ENCODE measurements around the gene SDHB.

The SDHB gene

GRCh38 chr1:16998589-16998988 is 55.2 kb downstream of the SDHB start:
- Histone ChIP-seq H4K20me1 (ENCODE audit: low read depth, low read length) (no peaks in the 10 kb centered on the region), H3K27me3 (ENCODE audit: low read length) (no peaks in the 10 kb centered on the region), H3F3A (ENCODE audit: insufficient read depth) (no peaks in the 10 kb centered on the region), H2AFZ (ENCODE audit: low read depth, low read length, severe bottlenecking) (no peak overlapping the region), H3K9me3 (ENCODE audit: insufficient read depth, low read length) (no peaks in the 10 kb centered on the region), H3K4me2 (ENCODE audit: low read depth, low read length, poor library complexity, severe bottlenecking) (no peak overlapping the region), H3K9me2 (replicated peaks; ENCODE audit: insufficient read depth, low read length) (no peaks in the 10 kb centered on the region), H3K9ac (ENCODE audit: low read length) (no peak overlapping the region), H3K4me3 (ENCODE audit: insufficient read depth, low read length, poor library complexity, severe bottlenecking) (no peak overlapping the region), H3K79me2 (ENCODE audit: insufficient read depth, low read length) (no peaks in the 10 kb centered on the region), H3K36me3 (ENCODE audit: low read length) (no peaks in the 10 kb centered on the region), H3K27ac (ENCODE audit: low read depth, low read length) (no peak overlapping the region)
- TF ChIP-seq EZH2phosphoT487 (conservative IDR thresholded peaks at IDR 0.05; ENCODE audit: low read length) = no peak
- TF ChIP-seq, protein P1, sequence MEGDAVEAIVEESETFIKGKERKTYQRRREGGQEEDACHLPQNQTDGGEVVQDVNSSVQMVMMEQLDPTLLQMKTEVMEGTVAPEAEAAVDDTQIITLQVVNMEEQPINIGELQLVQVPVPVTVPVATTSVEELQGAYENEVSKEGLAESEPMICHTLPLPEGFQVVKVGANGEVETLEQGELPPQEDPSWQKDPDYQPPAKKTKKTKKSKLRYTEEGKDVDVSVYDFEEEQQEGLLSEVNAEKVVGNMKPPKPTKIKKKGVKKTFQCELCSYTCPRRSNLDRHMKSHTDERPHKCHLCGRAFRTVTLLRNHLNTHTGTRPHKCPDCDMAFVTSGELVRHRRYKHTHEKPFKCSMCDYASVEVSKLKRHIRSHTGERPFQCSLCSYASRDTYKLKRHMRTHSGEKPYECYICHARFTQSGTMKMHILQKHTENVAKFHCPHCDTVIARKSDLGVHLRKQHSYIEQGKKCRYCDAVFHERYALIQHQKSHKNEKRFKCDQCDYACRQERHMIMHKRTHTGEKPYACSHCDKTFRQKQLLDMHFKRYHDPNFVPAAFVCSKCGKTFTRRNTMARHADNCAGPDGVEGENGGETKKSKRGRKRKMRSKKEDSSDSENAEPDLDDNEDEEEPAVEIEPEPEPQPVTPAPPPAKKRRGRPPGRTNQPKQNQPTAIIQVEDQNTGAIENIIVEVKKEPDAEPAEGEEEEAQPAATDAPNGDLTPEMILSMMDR (IDR thresholded peaks at IDR 0.05; ENCODE audit: insufficient read depth, low read length, poor library complexity, severe bottlenecking) = no peak

DNA sequence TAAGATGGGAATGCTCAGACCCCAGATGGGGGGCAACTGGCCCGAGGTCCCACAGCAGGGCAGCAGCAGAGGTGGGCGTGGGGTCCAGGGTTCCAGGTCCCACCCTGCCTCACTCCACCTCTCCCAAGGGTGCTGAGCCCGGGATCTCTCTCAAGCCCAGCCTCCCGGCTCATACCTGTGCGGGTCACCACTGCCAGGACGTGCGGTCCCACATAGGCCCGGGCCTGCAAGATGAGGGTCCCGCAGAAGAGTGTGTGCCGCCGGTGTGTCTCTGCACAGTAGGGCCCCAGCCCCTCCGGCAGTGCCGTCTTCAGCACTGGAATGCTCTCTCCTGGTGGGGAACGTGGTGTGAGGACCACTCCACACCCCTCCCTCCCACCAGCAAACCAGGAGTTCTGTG is 57.0 kb downstream of the SDHB start:
- Histone ChIP-seq H3K4me3 (ENCODE audit: insufficient read depth, low read length, poor library complexity, severe bottlenecking) (no peak overlapping the region), H3K27ac (ENCODE audit: low read depth, low read length) (no peak overlapping the region), H3K79me2 (ENCODE audit: insufficient read depth, low read length) (no peaks in the 10 kb centered on the region), H3K9ac (ENCODE audit: low read length) (no peak overlapping the region), H3K4me2 (ENCODE audit: low read depth, low read length, poor library complexity, severe bottlenecking) (no peak overlapping the region), H3K9me2 (replicated peaks; ENCODE audit: insufficient read depth, low read length) (no peaks in the 10 kb centered on the region), H4K20me1 (ENCODE audit: low read depth, low read length) (no peaks in the 10 kb centered on the region), H3K27me3 (ENCODE audit: low read length) (no peaks in the 10 kb centered on the region), H3K36me3 (ENCODE audit: low read length) (no peaks in the 10 kb centered on the region), H3F3A (ENCODE audit: insufficient read depth) (no peaks in the 10 kb centered on the region), H3K9me3 (ENCODE audit: insufficient read depth, low read length) (no peaks in the 10 kb centered on the region), H2AFZ (ENCODE audit: low read depth, low read length, severe bottlenecking) (no peak overlapping the region)
- no peak for TF ChIP-seq EZH2phosphoT487 (conservative IDR thresholded peaks at IDR 0.05; ENCODE audit: low read length)

DNA sequence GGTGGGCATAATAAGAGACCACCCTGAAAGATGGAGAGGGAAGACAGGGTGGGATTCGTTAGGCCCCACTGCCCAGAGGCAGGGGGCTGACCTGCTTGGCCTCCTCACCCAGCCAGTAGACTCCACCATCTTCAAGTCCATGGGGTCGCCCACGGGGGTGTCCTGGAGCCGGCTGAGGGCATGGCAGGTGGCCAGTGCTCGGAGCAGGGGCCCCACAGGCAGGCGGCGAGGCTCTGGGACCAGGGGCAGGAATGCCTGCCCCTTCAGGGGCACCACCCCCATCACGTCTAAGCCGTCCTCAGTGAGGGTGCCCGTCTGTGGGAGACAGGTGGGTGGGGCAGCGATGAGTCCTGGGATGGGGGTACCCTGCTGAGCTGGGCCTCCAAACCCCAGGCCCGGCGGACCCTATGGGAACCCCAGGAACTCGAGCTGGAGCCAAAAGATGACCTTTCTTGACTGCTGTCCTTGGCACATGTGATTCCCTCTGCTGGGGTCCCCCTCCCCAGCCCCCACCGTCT is 60.3 kb downstream of the SDHB start:
- Histone ChIP-seq H3K79me2 (ENCODE audit: insufficient read depth, low read length) (no peaks in the 10 kb centered on the region), H4K20me1 (ENCODE audit: low read depth, low read length) (no peaks in the 10 kb centered on the region), H2AFZ (ENCODE audit: low read depth, low read length, severe bottlenecking) (no peak overlapping the region), H3K9me3 (ENCODE audit: insufficient read depth, low read length) (no peaks in the 10 kb centered on the region), H3K36me3 (ENCODE audit: low read length) (no peaks in the 10 kb centered on the region), H3F3A (ENCODE audit: insufficient read depth) (no peaks in the 10 kb centered on the region), H3K27me3 (ENCODE audit: low read length) (no peaks in the 10 kb centered on the region), H3K9ac (ENCODE audit: low read length) (no peak overlapping the region), H3K27ac (ENCODE audit: low read depth, low read length) (no peak overlapping the region), H3K9me2 (replicated peaks; ENCODE audit: insufficient read depth, low read length) (no peaks in the 10 kb centered on the region), H3K4me3 (ENCODE audit: insufficient read depth, low read length, poor library complexity, severe bottlenecking) (no peak overlapping the region), H3K4me2 (ENCODE audit: low read depth, low read length, poor library complexity, severe bottlenecking) (no peak overlapping the region)
- TF ChIP-seq, protein P1 (IDR thresholded peaks at IDR 0.05; ENCODE audit: insufficient read depth, low read length, poor library complexity, severe bottlenecking) = no peak
- no peak for TF ChIP-seq EZH2phosphoT487 (conservative IDR thresholded peaks at IDR 0.05; ENCODE audit: low read length)

DNA sequence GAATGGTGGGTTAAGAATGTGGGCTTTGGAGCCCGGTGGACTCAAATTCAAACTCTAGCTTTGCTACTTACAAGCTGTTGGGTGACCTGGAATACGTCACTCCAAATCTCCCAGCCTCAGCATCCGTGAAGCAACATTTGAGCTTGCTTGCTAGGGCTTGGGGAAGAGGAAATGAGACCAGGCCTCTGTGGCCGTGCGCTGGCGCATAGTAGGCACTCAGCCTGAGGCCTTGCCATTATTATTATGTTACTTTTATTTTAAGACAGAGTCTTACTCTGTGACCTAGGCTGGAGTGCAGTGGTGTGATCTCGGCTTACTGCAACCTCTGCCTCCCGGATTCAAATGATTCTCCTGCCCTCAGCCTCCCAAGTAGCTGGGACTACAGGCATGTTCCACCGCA is 61.2 kb downstream of the SDHB start:
- Histone ChIP-seq H3K27ac (ENCODE audit: low read depth, low read length) (no peak overlapping the region), H3K9me3 (ENCODE audit: insufficient read depth, low read length) (no peaks in the 10 kb centered on the region), H3K27me3 (ENCODE audit: low read length) (no peaks in the 10 kb centered on the region), H3K9me2 (replicated peaks; ENCODE audit: insufficient read depth, low read length) (no peaks in the 10 kb centered on the region), H4K20me1 (ENCODE audit: low read depth, low read length) (no peaks in the 10 kb centered on the region), H3K79me2 (ENCODE audit: insufficient read depth, low read length) (no peaks in the 10 kb centered on the region), H3K36me3 (ENCODE audit: low read length) (no peaks in the 10 kb centered on the region), H2AFZ (ENCODE audit: low read depth, low read length, severe bottlenecking) (no peak overlapping the region), H3F3A (ENCODE audit: insufficient read depth) (no peaks in the 10 kb centered on the region), H3K4me3 (ENCODE audit: insufficient read depth, low read length, poor library complexity, severe bottlenecking) (no peak overlapping the region), H3K4me2 (ENCODE audit: low read depth, low read length, poor library complexity, severe bottlenecking) (no peak overlapping the region), H3K9ac (ENCODE audit: low read length) (no peak overlapping the region)
- TF ChIP-seq, protein P1 (IDR thresholded peaks at IDR 0.05; ENCODE audit: insufficient read depth, low read length, poor library complexity, severe bottlenecking) = no peak
- TF ChIP-seq EZH2phosphoT487 (conservative IDR thresholded peaks at IDR 0.05; ENCODE audit: low read length) = no peak
